Neural cell (in vitro differentiated cells): Measurements from ENCODE around the gene SMC4. TPM values are rescaled to one million over a fixed set of nuclear protein-coding genes. Genes with fewer than 3 reads are reported as not detected.

ENCODE experiments used
- H2AFZ ChIP-seq: fragments of 200-600, 300-800 bp; sonication (generic), shearing (Covaris generic); 2 replicates; pipeline ENCODE4 v1.6.0; 2014; ENCODE audit warnings: low read depth, mild to moderate bottlenecking, antibody characterized with exemption, low read length, moderate library complexity
- H3F3A ChIP-seq: fragments of 200-600 bp; shearing (Covaris generic); 2 replicates; pipeline ENCODE4 v1.6.1; 2016; ENCODE audit warnings: mild to moderate bottlenecking, moderate library complexity, mixed read lengths, antibody characterized with exemption, low read length; ENCODE audit not compliant: insufficient read depth, poor library complexity, severe bottlenecking
- H3K27ac ChIP-seq: fragments of 200-600, 300-800 bp; sonication (generic), shearing (Covaris generic); 2 replicates; pipeline ENCODE4 v1.5.1; 2014; ENCODE audit warnings: mild to moderate bottlenecking, low read length, moderate library complexity
- H3K27me3 ChIP-seq: fragments of 300-800, 200-600 bp; sonication (generic), shearing (Covaris generic); 2 replicates; pipeline ENCODE4 v1.6.0; 2014; ENCODE audit warnings: mild to moderate bottlenecking, low read depth, low read length, moderate library complexity; ENCODE audit not compliant: insufficient read depth
- H3K36me3 ChIP-seq: fragments of 300-800, 200-600 bp; sonication (generic), shearing (Covaris generic); 2 replicates; pipeline ENCODE4 v1.5.1; 2014; ENCODE audit warnings: mild to moderate bottlenecking, antibody characterized with exemption, low read length, moderate library complexity; ENCODE audit not compliant: insufficient read depth
- H3K4me2 ChIP-seq: fragments of 300-800, 200-600 bp; sonication (generic), shearing (Covaris generic); 2 replicates; pipeline ENCODE4 v1.6.0; 2014; ENCODE audit warnings: mild to moderate bottlenecking, low read length
- H3K4me3 ChIP-seq: fragments of 300-800, 200-600 bp; sonication (generic), shearing (Covaris generic); 2 replicates; pipeline ENCODE4 v1.5.1; 2014; ENCODE audit warnings: mild to moderate bottlenecking, low read length, moderate library complexity
- H3K79me2 ChIP-seq: fragments of 200-600 bp; shearing (Covaris generic); replicated peaks from 2 replicates; pipeline ENCODE4 v1.6.0; 2014; ENCODE audit warnings: mild to moderate bottlenecking, low read length, moderate library complexity; ENCODE audit not compliant: insufficient read depth
- H3K9ac ChIP-seq: fragments of 300-800, 200-600 bp; sonication (generic), shearing (Covaris generic); 2 replicates; pipeline ENCODE4 v1.6.1; 2016; ENCODE audit warnings: mild to moderate bottlenecking, low read length, mixed read lengths
- H3K9me2 ChIP-seq: fragments of 200-600 bp; shearing (Covaris generic); 2 replicates; pipeline ENCODE4 v1.6.1; 2016; ENCODE audit warnings: mild to moderate bottlenecking, low read length, mixed read lengths; ENCODE audit not compliant: insufficient read depth
- H3K9me3 ChIP-seq: fragments of 200-600, 300-800 bp; sonication (generic), shearing (Covaris generic); 2 replicates; pipeline ENCODE4 v1.6.1; 2016; ENCODE audit warnings: mild to moderate bottlenecking, mixed run types, low read length, moderate library complexity, mixed read lengths
- H4K20me1 ChIP-seq: fragments of 200-600 bp; shearing (Covaris generic); 2 replicates; pipeline ENCODE4 v1.6.1; 2016; ENCODE audit warnings: mild to moderate bottlenecking, mixed run types; ENCODE audit not compliant: insufficient read depth
- EP300 ChIP-seq: fragments of 450-650 bp; conservative IDR thresholded peaks from 2 replicates; pipeline ENCODE4 v1.6.1; 2014; ENCODE audit warnings: antibody characterized with exemption, mild to moderate bottlenecking, moderate library complexity; ENCODE audit not compliant: poor library complexity, severe bottlenecking
- EZH2 ChIP-seq: fragments of 200-600, 300-800 bp; shearing (Covaris generic), sonication (generic); IDR thresholded peaks from 2 replicates; pipeline ENCODE4 v1.6.1; 2014; ENCODE audit warnings: antibody characterized with exemption, low read length, borderline replicate concordance, mild to moderate bottlenecking; ENCODE audit not compliant: insufficient read depth, poor library complexity, severe bottlenecking
- MXI1 ChIP-seq: fragments of 450-650 bp; conservative IDR thresholded peaks from 2 replicates; pipeline ENCODE4 v1.6.1; 2014; ENCODE audit warnings: antibody characterized with exemption, mild to moderate bottlenecking; ENCODE audit not compliant: poor library complexity, severe bottlenecking
- POLR2AphosphoS5 ChIP-seq: IDR thresholded peaks from 2 replicates; pipeline ENCODE4 v1.6.1; 2012
- RAD21 ChIP-seq: fragments of 450-650 bp; conservative IDR thresholded peaks from 2 replicates; pipeline ENCODE4 v1.6.1; 2014; ENCODE audit warnings: antibody characterized with exemption, mild to moderate bottlenecking, moderate library complexity
- SMC3 ChIP-seq: fragments of 450-650 bp; conservative IDR thresholded peaks from 2 replicates; pipeline ENCODE4 v1.6.1; 2014; ENCODE audit warnings: antibody characterized with exemption, mild to moderate bottlenecking, moderate library complexity; ENCODE audit not compliant: poor library complexity
- TAF1 ChIP-seq: IDR thresholded peaks from 2 replicates; pipeline ENCODE4 v1.6.1; 2012; ENCODE audit warnings: low read depth
- polyA plus RNA-seq: library from polyadenylated mRNA; depleted of rRNA; stranded (reverse); fragments of >200 nt; gene quantifications from 2 replicates; pipeline ENCODE4 v1.2.3, GENCODE V29; 2014
- TF ChIP-seq, protein P1 (sequence below): IDR thresholded peaks from 2 replicates; pipeline ENCODE4 v1.6.1; 2012; ENCODE audit warnings: borderline replicate concordance
- TF ChIP-seq, protein P2 (sequence below): fragments of 450-650 bp; IDR thresholded peaks from 2 replicates; pipeline ENCODE4 v1.5.1; 2014; ENCODE audit warnings: antibody characterized with exemption, mild to moderate bottlenecking, moderate library complexity; ENCODE audit not compliant: poor library complexity, severe bottlenecking

Gene SMC4
- polyA plus RNA-seq, 1 donor from 2014 or later, result 17.4 TPM

DNA sequence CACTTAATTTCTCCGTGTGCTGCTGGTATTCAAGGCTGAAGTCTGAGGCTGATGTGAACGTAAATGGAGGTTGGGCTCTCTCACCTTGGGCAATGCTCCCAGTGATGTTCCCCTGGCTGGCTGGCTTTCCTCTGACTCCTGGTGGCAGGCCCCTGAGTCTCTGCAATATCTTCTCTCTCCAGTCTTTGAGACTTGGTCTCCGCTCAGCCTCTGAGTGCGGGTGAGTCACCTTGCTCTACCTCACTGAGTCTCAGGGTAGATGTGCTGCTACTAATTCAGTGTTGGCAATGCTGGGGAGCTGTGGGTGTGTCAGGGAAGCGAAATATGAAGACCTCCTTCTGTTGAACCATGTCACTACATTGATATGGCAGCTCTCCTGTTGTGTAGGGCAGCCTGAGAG is 81.5 kb downstream of the SMC4 start:
- H3K27me3 ChIP-seq, result no peaks in the 10 kb centered on the region
- no peaks in the 10 kb centered on the region for H3K9me3 ChIP-seq
- H3K27ac ChIP-seq, result no peak overlapping the region
- no peaks in the 10 kb centered on the region for H3K79me2 ChIP-seq
- H3K4me3 ChIP-seq, result no peak overlapping the region
- H3F3A ChIP-seq, result no peaks in the 10 kb centered on the region
- H3K9me2 ChIP-seq, result no peaks in the 10 kb centered on the region
- H3K4me2 ChIP-seq, result no peak overlapping the region
- no peaks in the 10 kb centered on the region for H3K36me3 ChIP-seq
- no peak for TF ChIP-seq POLR2AphosphoS5
- no peak for TF ChIP-seq RAD21
- TF ChIP-seq TAF1, result no peak
- no peak for TF ChIP-seq SMC3
- TF ChIP-seq, protein P1, sequence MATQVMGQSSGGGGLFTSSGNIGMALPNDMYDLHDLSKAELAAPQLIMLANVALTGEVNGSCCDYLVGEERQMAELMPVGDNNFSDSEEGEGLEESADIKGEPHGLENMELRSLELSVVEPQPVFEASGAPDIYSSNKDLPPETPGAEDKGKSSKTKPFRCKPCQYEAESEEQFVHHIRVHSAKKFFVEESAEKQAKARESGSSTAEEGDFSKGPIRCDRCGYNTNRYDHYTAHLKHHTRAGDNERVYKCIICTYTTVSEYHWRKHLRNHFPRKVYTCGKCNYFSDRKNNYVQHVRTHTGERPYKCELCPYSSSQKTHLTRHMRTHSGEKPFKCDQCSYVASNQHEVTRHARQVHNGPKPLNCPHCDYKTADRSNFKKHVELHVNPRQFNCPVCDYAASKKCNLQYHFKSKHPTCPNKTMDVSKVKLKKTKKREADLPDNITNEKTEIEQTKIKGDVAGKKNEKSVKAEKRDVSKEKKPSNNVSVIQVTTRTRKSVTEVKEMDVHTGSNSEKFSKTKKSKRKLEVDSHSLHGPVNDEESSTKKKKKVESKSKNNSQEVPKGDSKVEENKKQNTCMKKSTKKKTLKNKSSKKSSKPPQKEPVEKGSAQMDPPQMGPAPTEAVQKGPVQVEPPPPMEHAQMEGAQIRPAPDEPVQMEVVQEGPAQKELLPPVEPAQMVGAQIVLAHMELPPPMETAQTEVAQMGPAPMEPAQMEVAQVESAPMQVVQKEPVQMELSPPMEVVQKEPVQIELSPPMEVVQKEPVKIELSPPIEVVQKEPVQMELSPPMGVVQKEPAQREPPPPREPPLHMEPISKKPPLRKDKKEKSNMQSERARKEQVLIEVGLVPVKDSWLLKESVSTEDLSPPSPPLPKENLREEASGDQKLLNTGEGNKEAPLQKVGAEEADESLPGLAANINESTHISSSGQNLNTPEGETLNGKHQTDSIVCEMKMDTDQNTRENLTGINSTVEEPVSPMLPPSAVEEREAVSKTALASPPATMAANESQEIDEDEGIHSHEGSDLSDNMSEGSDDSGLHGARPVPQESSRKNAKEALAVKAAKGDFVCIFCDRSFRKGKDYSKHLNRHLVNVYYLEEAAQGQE, result no peak
- TF ChIP-seq MXI1, result no peak
- TF ChIP-seq, protein P2, sequence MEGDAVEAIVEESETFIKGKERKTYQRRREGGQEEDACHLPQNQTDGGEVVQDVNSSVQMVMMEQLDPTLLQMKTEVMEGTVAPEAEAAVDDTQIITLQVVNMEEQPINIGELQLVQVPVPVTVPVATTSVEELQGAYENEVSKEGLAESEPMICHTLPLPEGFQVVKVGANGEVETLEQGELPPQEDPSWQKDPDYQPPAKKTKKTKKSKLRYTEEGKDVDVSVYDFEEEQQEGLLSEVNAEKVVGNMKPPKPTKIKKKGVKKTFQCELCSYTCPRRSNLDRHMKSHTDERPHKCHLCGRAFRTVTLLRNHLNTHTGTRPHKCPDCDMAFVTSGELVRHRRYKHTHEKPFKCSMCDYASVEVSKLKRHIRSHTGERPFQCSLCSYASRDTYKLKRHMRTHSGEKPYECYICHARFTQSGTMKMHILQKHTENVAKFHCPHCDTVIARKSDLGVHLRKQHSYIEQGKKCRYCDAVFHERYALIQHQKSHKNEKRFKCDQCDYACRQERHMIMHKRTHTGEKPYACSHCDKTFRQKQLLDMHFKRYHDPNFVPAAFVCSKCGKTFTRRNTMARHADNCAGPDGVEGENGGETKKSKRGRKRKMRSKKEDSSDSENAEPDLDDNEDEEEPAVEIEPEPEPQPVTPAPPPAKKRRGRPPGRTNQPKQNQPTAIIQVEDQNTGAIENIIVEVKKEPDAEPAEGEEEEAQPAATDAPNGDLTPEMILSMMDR, result no peak
- no peak for TF ChIP-seq EZH2
- TF ChIP-seq EP300, result no peak
- no peak overlapping the region for H3K9ac ChIP-seq
- no peak overlapping the region for H2AFZ ChIP-seq
- H4K20me1 ChIP-seq, result no peaks in the 10 kb centered on the region

DNA sequence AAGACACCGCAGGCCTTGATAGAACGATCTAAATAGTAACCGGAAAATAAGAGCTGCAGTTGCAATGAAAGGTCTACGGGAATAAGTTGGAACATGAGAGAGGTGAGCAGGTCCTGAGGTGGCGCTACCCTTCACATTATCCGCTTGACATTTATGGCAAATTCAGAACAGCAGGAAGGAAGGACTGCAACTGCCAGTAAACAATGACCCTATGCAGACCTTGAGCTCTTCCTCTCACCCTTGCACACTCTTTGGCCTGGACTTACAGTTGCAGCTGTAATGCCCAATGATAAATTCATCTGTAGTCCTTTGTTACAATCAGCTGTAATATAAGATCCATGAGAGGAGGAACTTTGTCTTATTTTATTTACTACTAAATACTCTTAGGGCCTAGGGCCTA is 82.4 kb downstream of the SMC4 start:
- TF ChIP-seq TAF1, result no peak
- no peak for TF ChIP-seq POLR2AphosphoS5
- no peak for TF ChIP-seq SMC3
- no peak for TF ChIP-seq EZH2
- TF ChIP-seq RAD21, result no peak
- no peak for TF ChIP-seq EP300
- TF ChIP-seq, protein P2, result no peak
- no peak overlapping the region for H3K9ac ChIP-seq
- no peak overlapping the region for H2AFZ ChIP-seq
- H3K27ac ChIP-seq, result no peak overlapping the region
- H3K36me3 ChIP-seq, result no peaks in the 10 kb centered on the region
- H3F3A ChIP-seq, result no peaks in the 10 kb centered on the region
- H3K27me3 ChIP-seq, result no peaks in the 10 kb centered on the region
- H4K20me1 ChIP-seq, result no peaks in the 10 kb centered on the region
- no peak overlapping the region for H3K4me3 ChIP-seq
- no peak overlapping the region for H3K4me2 ChIP-seq
- H3K9me3 ChIP-seq, result no peaks in the 10 kb centered on the region
- no peaks in the 10 kb centered on the region for H3K9me2 ChIP-seq
- H3K79me2 ChIP-seq, result no peaks in the 10 kb centered on the region
